Stimulated activated CD4-positive, alpha-beta T cell treated with anti-CD3 and anti-CD28 coated beads, Interleukin-4, amount 100 ng/mL, for 1 hour (primary cell): Measurements from ENCODE around the gene KIAA1614.
"Not testable (repeated sequence)": the region's sequence is repeated elsewhere in the genome, so short reads cannot be mapped to it uniquely, and the experiment has no call there.

Experiments used
- DNase-seq: peaks from one replicate; pipeline ENCODE4 v3.0.0-alpha.2; 2020

Gene KIAA1614

GRCh38 chr1:180946541-180947498, 34.1 kb downstream of the KIAA1614 start:
- no peak for DNase-seq

- no peak for DNase-seq
Measured at GRCh38 chr1:180947499-180947885, 34.8 kb downstream of the KIAA1614 start.

DNA sequence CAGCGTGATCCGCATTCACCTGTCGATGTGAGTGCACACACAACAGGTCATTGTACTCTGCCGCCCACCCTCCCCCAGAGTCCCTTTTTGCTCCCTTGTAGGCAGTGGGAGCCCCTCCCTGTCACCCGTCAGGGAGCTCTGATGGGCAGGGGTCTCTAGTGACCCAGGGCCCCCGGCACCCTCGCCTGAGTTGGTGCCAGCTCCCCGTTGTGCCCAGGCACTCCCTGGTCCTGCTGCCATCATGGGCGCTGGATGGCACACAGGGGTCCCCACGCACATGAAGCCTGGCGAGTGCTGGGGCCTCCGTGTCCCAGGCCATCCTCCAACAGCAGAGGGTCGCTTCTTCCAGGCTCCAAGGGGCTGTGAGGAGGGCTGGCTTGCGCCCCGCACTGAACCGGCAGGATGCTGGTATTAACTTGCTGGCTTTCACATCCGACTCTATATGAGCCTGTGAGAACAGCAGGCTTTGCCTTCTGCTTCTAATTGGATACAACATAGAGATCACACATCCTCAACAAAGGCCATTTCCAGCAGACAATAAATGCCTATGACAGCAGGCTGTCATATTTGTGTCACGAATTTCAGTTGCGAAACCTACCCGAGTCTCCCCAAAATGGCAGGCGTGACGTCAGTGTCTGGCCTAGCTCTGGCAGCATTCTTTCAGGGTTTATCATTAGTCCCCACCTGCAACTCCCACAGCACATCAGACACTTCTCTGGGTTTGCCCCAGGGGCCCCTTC, 35.4 kb downstream of the KIAA1614 start:
- no peak for DNase-seq

GRCh38 chr1:180948641-180949615, 36.2 kb downstream of the KIAA1614 start:
- DNase-seq = no peak

- no peak for DNase-seq
Measured at GRCh38 chr1:180949616-180950000, 36.9 kb downstream of the KIAA1614 start.

DNA sequence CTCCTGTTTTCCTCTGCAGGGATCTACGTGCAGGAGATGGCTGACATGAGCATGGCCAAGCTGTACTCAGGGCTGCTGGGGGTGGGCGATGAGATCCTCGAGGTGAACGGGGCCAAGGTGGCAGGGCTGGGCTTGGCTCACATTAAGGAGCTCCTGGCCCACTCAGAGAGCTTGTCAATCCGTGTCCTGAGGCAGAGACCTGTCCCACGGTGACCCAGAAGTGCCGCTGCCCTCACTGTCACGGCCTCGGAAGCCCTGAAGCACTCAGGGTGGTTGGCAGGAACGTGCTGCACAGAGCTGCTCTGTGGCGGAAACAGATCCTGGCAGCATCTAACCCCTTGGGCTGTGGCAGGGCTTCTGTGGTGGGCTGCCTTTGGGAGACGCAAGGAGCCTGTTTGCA, 37.6 kb downstream of the KIAA1614 start:
- DNase-seq = no peak

DNA sequence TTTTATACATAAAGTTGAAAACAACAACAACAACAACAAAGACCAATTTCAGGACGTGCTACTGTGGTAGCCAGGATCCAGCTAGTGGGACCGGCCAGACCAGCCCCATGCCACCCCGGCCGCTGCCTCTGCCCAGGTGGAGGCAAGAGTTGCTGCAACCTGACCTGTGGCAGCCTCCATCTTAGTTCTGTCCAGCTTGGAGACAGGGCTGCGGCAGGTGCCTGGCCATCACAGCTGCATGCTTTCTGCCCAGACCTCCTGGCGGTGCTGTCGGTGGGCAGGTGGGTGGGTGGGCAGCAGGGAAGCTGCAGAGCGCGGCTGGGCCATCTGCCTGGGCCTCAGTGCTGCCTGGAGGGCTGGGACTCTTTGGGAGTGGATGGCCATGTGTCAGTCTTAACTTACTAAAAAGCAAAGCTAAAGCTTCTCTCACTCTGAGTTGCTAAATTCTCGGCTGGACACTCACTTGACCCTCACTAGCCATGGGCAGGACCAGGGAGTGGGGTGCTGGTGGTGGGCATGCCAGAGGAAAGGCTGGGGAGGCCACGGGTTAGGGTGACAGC, 38.6 kb downstream of the KIAA1614 start:
- no peak for DNase-seq

DNA sequence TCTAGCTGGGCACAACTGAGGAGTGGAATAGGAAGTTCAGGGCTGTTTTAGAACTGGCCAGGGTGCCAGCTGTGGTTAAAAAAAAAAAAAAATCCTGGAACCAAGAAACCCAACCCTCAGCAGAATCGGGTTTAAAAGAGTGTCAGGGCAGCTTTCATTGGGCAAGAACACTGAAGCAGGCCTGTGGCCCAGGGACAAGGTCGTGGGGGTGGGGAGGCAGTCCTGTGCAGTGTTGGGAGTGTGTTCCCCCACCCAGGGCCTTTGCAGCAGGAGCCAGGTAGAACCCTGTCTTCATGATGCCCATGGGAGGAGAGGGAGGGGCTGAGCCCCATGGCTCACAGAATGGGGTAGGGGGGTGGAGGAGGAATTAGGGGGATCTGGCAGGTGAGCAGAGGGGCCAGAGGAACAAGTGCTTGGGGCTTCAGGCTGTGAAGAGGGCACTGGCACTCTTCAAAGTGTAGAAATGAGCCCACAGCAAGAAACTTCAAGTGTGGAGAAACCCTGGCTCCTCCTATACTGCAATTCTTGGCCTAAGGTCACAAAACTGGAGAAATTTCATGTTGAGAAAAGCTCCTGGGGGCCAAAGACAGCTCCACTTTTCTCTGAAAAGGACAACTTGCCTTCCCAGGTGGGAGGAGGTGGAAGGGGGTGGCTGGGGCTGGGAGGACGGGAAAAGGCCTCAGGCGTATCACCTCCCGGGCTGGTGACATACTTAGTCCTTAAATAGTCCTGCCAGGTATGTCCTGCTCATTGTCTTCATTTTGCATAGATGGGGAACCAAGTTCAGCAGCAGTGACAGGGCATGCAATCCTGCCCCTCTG, 39.3 kb downstream of the KIAA1614 start:
- no peak for DNase-seq

DNA sequence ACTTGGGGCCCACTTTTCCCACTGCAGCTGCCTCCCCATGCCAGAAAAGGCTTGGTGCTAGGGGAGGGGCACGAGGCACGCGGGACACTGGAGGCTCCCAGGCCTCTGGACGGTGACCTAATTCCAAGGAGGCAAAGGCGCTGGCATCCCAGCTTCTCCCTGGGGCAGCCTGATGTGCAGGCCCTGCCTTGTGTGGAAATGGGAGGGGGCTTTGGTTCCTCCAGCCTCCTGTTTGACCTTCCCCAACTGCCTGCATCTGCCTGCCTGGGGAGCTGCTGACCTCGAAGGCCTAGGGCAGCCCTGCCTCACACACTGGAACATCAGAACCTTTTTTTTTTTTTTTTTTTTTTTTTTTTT, 39.9 kb downstream of the KIAA1614 start:
- no peak for DNase-seq

DNA sequence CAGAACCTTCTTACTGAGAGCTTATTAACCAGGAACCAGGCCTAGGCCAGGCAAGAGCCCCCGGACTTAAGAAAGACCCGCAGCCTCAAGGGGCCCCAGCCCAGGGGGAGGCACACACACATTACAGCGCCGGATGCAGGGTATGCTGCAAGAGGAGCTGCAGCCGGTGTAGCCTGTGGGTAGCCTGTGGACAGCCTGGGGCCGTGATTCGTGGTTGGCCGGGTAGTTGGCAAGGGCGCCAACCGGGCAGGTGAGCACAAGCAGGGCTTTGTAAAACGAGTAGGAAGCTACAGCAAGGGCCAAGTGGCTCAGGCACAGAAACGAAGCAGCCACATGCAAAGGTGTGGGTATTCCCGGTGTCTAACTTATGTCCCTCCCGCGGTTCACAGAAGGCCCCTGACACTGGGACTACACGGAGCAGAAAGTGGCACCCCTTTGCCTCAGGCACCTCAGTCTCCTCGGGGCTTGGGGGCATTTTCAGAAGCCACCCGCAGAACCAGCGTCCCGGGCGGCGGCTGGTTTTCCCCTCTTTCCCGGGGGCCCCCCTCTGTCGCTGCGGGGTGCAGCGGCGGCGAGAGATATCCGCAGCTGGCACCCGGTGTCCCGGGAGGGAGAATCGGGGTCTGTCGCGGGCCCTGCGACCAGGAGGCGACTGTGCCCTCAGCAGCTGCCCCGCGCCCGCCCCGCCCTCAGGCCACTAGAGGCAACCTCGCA, 40.8 kb downstream of the KIAA1614 start:
- DNase-seq = peak; percentile 31

DNA sequence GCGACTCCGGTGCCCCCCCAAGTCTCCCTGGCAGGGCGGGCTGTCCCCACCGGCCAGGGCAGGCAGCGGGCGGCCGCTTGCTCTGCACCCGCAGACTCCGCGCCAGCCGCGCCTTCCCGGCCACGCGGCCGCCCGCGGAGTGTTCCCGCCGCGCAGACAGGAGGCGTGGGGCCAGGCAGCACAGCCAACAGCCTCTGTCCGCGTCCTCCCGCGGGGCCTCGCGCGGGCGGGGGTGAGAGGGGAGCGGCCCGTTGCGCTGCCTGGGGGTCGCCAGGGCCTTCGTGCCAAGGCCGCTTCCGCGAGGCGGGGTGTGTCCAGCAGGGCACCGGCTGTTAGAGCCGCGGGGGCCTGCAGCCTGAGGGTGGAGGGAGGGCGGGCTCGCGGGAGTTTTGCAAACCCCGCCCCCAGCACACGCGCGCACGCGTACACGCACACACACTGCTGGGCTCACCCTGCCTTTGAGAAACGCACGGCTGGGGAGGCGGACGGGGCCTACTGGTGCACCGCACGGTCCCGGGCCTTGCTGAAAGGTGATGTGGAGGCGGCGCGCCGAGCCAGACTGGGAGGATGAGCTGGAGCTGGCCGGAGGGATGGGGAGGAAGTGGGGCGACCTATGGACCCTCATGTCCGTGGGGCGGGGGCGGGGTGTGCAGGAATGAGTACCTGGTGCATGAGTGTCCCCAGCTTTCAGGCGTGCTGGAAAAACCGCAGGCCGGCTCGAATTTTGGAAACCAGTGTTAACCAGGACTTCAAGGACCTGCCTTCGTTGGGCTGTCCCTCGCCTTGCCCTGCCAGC, 41.5 kb downstream of the KIAA1614 start:
- peak; percentile 70 for DNase-seq

DNA sequence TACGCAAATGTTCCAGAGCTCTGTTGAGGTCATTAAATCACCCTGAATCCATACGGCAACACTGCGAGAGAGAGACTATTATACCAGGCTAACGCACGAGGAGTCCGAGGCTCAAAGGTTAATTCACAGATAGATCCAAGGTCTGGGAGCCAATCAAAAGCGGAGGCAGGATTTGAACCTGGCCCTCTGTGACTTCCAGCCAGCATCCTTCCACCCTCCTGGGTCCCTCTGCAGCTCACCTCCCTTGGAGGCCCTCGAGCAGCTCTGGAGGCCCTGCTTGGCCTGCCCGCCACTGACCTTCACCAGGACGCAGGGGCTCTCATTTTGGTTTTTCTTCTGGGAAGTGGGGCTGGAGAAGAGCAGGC, 42.1 kb downstream of the KIAA1614 start:
- no peak for DNase-seq

DNA sequence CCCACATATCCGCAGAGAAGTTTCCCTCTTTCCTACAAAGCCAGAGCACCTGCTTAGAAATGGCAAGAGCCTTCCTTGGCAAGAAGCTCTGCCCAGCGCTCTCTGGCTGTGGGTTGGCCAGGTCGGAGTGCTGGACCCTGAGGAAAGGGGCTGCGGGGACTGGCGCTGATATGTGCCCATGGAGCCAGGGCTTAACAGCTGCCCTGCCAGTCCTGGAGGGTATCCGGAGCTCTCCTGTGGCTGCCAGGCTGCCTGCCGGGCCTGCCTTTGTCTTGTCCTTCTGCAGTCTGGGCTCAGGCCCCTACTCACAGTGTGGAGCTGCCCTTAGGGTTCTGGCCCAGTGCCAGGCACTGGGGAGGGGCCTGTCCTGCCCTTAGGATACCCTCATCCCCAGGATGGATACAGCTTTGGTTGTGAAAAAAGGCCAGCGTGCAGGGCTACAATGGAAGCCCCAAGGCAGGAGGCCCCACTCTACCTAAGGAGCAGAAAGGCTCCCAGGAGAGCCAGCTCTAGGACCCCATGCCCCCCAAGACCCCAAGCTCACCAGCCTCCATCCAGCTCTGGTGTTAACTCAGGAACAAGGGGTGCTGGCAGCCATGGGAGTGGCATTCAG, 43.4 kb downstream of the KIAA1614 start:
- DNase-seq = no peak

DNA sequence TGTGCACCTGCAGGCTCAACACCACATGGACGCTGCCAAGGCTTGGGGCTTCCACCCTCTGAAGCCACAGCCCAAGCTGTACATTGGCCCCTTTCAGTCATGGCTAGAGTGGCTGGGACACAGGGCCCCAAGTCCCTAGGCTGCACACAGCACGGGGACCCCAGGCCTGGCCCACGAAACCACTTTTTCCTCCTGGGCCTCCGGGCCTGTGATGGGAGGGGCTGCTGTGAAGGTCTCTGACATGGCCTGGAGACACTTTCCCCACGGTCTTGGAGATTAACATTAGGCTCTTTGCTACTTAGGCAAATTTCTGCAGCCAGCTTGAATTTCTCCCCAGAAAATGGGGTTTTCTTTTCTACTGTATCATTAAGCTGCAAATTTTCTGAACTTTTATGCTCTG, 46.9 kb downstream of the KIAA1614 start:
- DNase-seq = not testable (repeated sequence)

- DNase-seq = no peak
Measured at GRCh38 chr1:180961622-180962021, 48.9 kb downstream of the KIAA1614 start.

- DNase-seq = no peak
Measured at GRCh38 chr1:180962178-180962577, 49.5 kb downstream of the KIAA1614 start.

DNA sequence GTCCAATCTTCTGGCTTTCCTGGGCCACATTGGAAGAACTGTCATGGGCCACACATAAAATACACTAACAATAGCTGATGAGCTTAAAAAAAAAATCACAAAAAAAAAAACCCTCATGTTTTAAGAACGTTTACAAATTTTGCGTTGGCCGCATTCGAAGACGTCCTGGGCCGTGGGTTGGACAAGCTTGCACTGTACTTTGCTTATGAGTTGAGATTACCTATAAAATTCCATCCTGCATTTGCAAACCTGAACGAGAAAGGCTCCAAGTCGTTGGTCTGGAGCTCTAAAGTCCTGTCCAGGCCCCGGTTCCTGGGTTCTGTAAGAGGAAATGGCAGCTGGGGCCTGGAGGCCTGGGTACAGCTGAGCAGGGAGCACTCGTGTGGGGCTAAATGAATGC, 51.4 kb downstream of the KIAA1614 start:
- no peak for DNase-seq

GRCh38 chr1:180964595-180964994, 51.9 kb downstream of the KIAA1614 start:
- no peak for DNase-seq

DNA sequence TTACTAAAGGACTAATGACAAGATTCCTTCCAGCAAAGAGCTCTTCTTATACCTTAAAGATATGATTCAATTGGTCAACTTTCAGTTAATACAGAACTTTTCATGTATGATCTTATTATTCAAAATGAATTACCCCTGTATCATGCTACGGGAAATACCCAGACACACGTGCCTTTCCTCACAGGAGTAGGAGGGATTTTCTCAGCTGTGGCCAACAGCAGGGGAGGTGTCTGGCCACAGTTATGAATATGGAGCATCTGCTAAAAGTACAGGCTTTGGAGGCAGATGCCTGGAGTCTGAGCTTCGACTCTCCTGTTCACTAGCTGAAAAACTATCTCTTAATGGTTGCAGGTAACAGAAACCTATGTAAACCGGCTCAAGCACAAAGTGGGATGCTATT, 53.6 kb downstream of the KIAA1614 start:
- no peak for DNase-seq
